ENCODE measurements around the gene CDK14. TPM values are rescaled to one million over a fixed set of nuclear protein-coding genes. Genes with fewer than 3 reads are reported as not detected.

The CDK14 gene
- total RNA-seq, 1 experiment from 2014 or later = 39.1 TPM

- H3K36me3 ChIP-seq (ENCODE audit: low read depth) = no peaks in the 10 kb centered on the region
- no peaks in the 10 kb centered on the region for H4K20me1 ChIP-seq (ENCODE audit: insufficient read depth)
- no peaks in the 10 kb centered on the region for H3K9me2 ChIP-seq (ENCODE audit: insufficient read depth)
- no peak overlapping the region for H3K4me2 ChIP-seq
- TF ChIP-seq CTCF (conservative IDR thresholded peaks at IDR 0.05) (no peak), EZH2 (IDR thresholded peaks at IDR 0.05; ENCODE audit: low read depth) (no peak)
- no peak for DNase-seq
- no peaks in the 10 kb centered on the region for H3K79me2 ChIP-seq (ENCODE audit: low read depth)
- no peak overlapping the region for H2AFZ ChIP-seq
- H3K27ac ChIP-seq = no peak overlapping the region
- H3K9me3 ChIP-seq (ENCODE audit: insufficient read depth, low read depth) = no peaks in the 10 kb centered on the region
- no TSS peak for BruUV-seq (replicated peaks)
- H3F3A ChIP-seq (ENCODE audit: insufficient read depth, low read depth) = no peaks in the 10 kb centered on the region
- H3K4me1 ChIP-seq (replicated peaks; ENCODE audit: insufficient read depth) = no peaks in the 10 kb centered on the region
- intact Hi-C loops (cut with micrococcal nuclease; ENCODE audit: unreplicated experiment) = no loop called here
- no peaks in the 10 kb centered on the region for H3K27me3 ChIP-seq (ENCODE audit: insufficient read depth, low read depth)
- CTCF ChIA-PET = no interaction called here
- POLR2A ChIA-PET (ENCODE audit: unreplicated experiment) = no interaction called here
- no peak overlapping the region for H3K4me3 ChIP-seq
Observed at GRCh38 chr7:90560730-90561129, 35.4 kb upstream of the CDK14 start.

- no peaks in the 10 kb centered on the region for H3K27me3 ChIP-seq (ENCODE audit: insufficient read depth, low read depth)
- no peaks in the 10 kb centered on the region for H3K4me1 ChIP-seq (replicated peaks; ENCODE audit: insufficient read depth)
- ChIA-PET POLR2A (ENCODE audit: unreplicated experiment) (interaction anchor here (0.7 kb wide), 1 partner anchor 12 kb away, joined by 4 read pairs; no protein-coding TSS in a partner anchor), CTCF (no interaction called here)
- H3K9me2 ChIP-seq (ENCODE audit: insufficient read depth) = 0 out of 2 replicates have a peak, but pooled peaks cover under 1% of the 10 kb centered on the region
- no peak for TF ChIP-seq CTCF (conservative IDR thresholded peaks at IDR 0.05)
- TF ChIP-seq EZH2 (IDR thresholded peaks at IDR 0.05; ENCODE audit: low read depth) = no peak
- no peaks in the 10 kb centered on the region for H3K9me3 ChIP-seq (ENCODE audit: insufficient read depth, low read depth)
- H3F3A ChIP-seq (ENCODE audit: insufficient read depth, low read depth) = no peaks in the 10 kb centered on the region
- DNase-seq = no peak
- no peak overlapping the region for H3K4me2 ChIP-seq
- no peak overlapping the region for H3K27ac ChIP-seq
- H3K4me3 ChIP-seq = no peak overlapping the region
- no peaks in the 10 kb centered on the region for H4K20me1 ChIP-seq (ENCODE audit: insufficient read depth)
- no peaks in the 10 kb centered on the region for H3K36me3 ChIP-seq (ENCODE audit: low read depth)
- H2AFZ ChIP-seq = no peak overlapping the region
- no peaks in the 10 kb centered on the region for H3K79me2 ChIP-seq (ENCODE audit: low read depth)
- BruUV-seq (replicated peaks) = no TSS peak
- intact Hi-C loops (cut with micrococcal nuclease; ENCODE audit: unreplicated experiment) = no loop called here
Observed at GRCh38 chr7:90563286-90563685, 32.8 kb upstream of the CDK14 start.

- no peak for TF ChIP-seq EZH2 (IDR thresholded peaks at IDR 0.05; ENCODE audit: low read depth)
- no peak for TF ChIP-seq CTCF (conservative IDR thresholded peaks at IDR 0.05)
- Histone ChIP-seq H3K36me3 (ENCODE audit: low read depth) (no peaks in the 10 kb centered on the region), H3K79me2 (ENCODE audit: low read depth) (no peaks in the 10 kb centered on the region), H3K27ac (no peak overlapping the region), H3K27me3 (ENCODE audit: insufficient read depth, low read depth) (no peaks in the 10 kb centered on the region), H3K4me1 (replicated peaks; ENCODE audit: insufficient read depth) (no peaks in the 10 kb centered on the region), H2AFZ (no peak overlapping the region), H3K4me3 (no peak overlapping the region), H4K20me1 (ENCODE audit: insufficient read depth) (no peaks in the 10 kb centered on the region), H3F3A (ENCODE audit: insufficient read depth, low read depth) (no peaks in the 10 kb centered on the region), H3K4me2 (no peak overlapping the region), H3K9me3 (ENCODE audit: insufficient read depth, low read depth) (no peaks in the 10 kb centered on the region), H3K9me2 (ENCODE audit: insufficient read depth) (peaks cover 4% of the 10 kb centered on the region; the same call in 1 of the 2 replicates)
- intact Hi-C loops (cut with micrococcal nuclease; ENCODE audit: unreplicated experiment) = no loop called here
- no TSS peak for BruUV-seq (replicated peaks)
- CTCF ChIA-PET = no interaction called here
- POLR2A ChIA-PET (ENCODE audit: unreplicated experiment) = no interaction called here
- DNase-seq = no peak
Observed at GRCh38 chr7:90564455-90564854, 31.7 kb upstream of the CDK14 start.
